ENCODE measurements around the gene MLANA. TPM values are rescaled to one million over a fixed set of nuclear protein-coding genes. Genes with fewer than 3 reads are reported as not detected.
A peak's percentile ranks its signal among the peaks of the same experiment; 100 is the strongest.

Gene MLANA
- total and polyA plus RNA-seq, 10 donors: not detected

- Histone ChIP-seq H3K36me3 (no peaks in the 10 kb centered on the region), H3K4me1 (peaks cover 3 to 55% (median 25%) of the 10 kb centered on the region in 6 donors), H3K27me3 (replicated peaks in 1 of 7) (no peaks in the 10 kb centered on the region), H3K4me3 (no peak overlapping the region), H3K27ac (peak overlapping the region in 1 of 8 donors; percentile 5), H3K9me3 (no peaks in the 10 kb centered on the region)
- no peak for DNase-seq
- TF ChIP-seq POLR2AphosphoS5 (IDR thresholded peaks at IDR 0.05) (no peak), CTCF (IDR thresholded peaks at IDR 0.05 in 8 of 11, conservative IDR thresholded peaks at IDR 0.05 in 3 of 11) (no peak), POLR2A (IDR thresholded peaks at IDR 0.05) (no peak)
- intact Hi-C loops (cut with DNase I; ENCODE audit: low total_unique reads): no loop called here
- WGBS, 5 donors: 56 to 74% (median 64%) methylated on average over 1 of the region's 1 CpG
Measured at GRCh38 chr9:5845157-5845531, 45.5 kb upstream of the MLANA start.

- no peaks in the 10 kb centered on the region for H3K9me3 ChIP-seq
- DNase-seq: no peak
- peaks cover 3 to 50% (median 26%) of the 10 kb centered on the region in 6 donors for H3K4me1 ChIP-seq
- no peak overlapping the region for H3K4me3 ChIP-seq
- no peak overlapping the region for H3K27ac ChIP-seq
- intact Hi-C loops (cut with DNase I; ENCODE audit: low total_unique reads): no loop called here
- H3K27me3 ChIP-seq (replicated peaks in 1 of 7): no peaks in the 10 kb centered on the region
- WGBS, 5 donors: 93 to 100% (median 94%) methylated on average over 1 of the region's 1 CpG
- TF ChIP-seq CTCF (IDR thresholded peaks at IDR 0.05 in 8 of 11, conservative IDR thresholded peaks at IDR 0.05 in 3 of 11) (no peak), POLR2AphosphoS5 (IDR thresholded peaks at IDR 0.05) (no peak), POLR2A (IDR thresholded peaks at IDR 0.05) (no peak)
- no peaks in the 10 kb centered on the region for H3K36me3 ChIP-seq
Measured at GRCh38 chr9:5846096-5846495, 44.6 kb upstream of the MLANA start.

GRCh38 chr9:5846501-5846921 is 44.2 kb upstream of the MLANA start:
- Histone ChIP-seq H3K27ac (no peak overlapping the region), H3K36me3 (no peaks in the 10 kb centered on the region), H3K4me1 (peaks cover 3 to 50% (median 24%) of the 10 kb centered on the region in 6 donors), H3K4me3 (no peak overlapping the region), H3K9me3 (no peaks in the 10 kb centered on the region), H3K27me3 (replicated peaks in 1 of 7) (no peaks in the 10 kb centered on the region)
- no peak for DNase-seq
- intact Hi-C loops (cut with DNase I; ENCODE audit: low total_unique reads): no loop called here
- no peak for TF ChIP-seq POLR2A (IDR thresholded peaks at IDR 0.05)
- no peak for TF ChIP-seq CTCF (IDR thresholded peaks at IDR 0.05 in 8 of 11, conservative IDR thresholded peaks at IDR 0.05 in 3 of 11)
- TF ChIP-seq POLR2AphosphoS5 (IDR thresholded peaks at IDR 0.05): no peak
- 78 to 91% (median 81%) methylated on average over 4 of the region's 4 CpGs for WGBS, 5 donors

GRCh38 chr9:5848372-5848882 is 42.3 kb upstream of the MLANA start:
- TF ChIP-seq CTCF (IDR thresholded peaks at IDR 0.05 in 8 of 11, conservative IDR thresholded peaks at IDR 0.05 in 3 of 11) (no peak), POLR2A (IDR thresholded peaks at IDR 0.05) (no peak), POLR2AphosphoS5 (IDR thresholded peaks at IDR 0.05) (no peak)
- 87 to 98% (median 90%) methylated on average over 3 of the region's 3 CpGs for WGBS, 5 donors
- peaks cover 3 to 38% (median 13%) of the 10 kb centered on the region in 6 donors for H3K4me1 ChIP-seq
- intact Hi-C loops (cut with DNase I; ENCODE audit: low total_unique reads): no loop called here
- H3K27me3 ChIP-seq (replicated peaks in 1 of 7): no peaks in the 10 kb centered on the region
- H3K36me3 ChIP-seq: no peaks in the 10 kb centered on the region
- H3K27ac ChIP-seq: no peak overlapping the region
- no peak overlapping the region for H3K4me3 ChIP-seq
- H3K9me3 ChIP-seq: no peaks in the 10 kb centered on the region
- no peak for DNase-seq

Data from spleen (tissue), 11 donors.